DOHH2 (cell line): ENCODE data around the gene HMCN2.

Experiments used
- CTCF ChIP-seq: fragments of 200-600 bp; sonication (generic); IDR thresholded peaks from one replicate; pipeline ENCODE4 v1.5.1; 2014; ENCODE audit warnings: antibody characterized with exemption, mild to moderate bottlenecking, low read depth, low read length; ENCODE audit not compliant: poor library complexity, severe bottlenecking
- EZH2phosphoT487 ChIP-seq: fragments of 200-600 bp; sonication (generic); IDR thresholded peaks from 2 replicates; pipeline ENCODE4 v1.6.1; 2017; ENCODE audit warnings: borderline replicate concordance, mild to moderate bottlenecking, antibody characterized with exemption, low read length, moderate library complexity, mixed read lengths

GRCh38 chr9:130220352-130220751, 45.2 kb upstream of the HMCN2 start:
- TF ChIP-seq CTCF (no peak), EZH2phosphoT487 (no peak)
